ENCODE data around the gene SPTLC3.
"Not testable (repeated sequence)": the region's sequence is repeated elsewhere in the genome, so short reads cannot be mapped to it uniquely, and the experiment has no call there.

Gene SPTLC3

GRCh38 chr20:13008761-13009681 is at the start of gene SPTLC3:
Gene SPTLC3, plus strand, starts transcription at chr20:13008972. Its CDS starts 296 bp downstream, at chr20:13009268.
- DNase-seq: peak in 1 of 2 experiments; percentile 30

- DNase-seq: no peak
Measured at GRCh38 chr20:12961725-12962124, 47.0 kb upstream of the SPTLC3 start.

- DNase-seq: no peak
Measured at GRCh38 chr20:12962895-12963294, 45.9 kb upstream of the SPTLC3 start.

- DNase-seq: no peak
Measured at GRCh38 chr20:12963416-12963815, 45.4 kb upstream of the SPTLC3 start.

- no peak for DNase-seq
Measured at GRCh38 chr20:12965212-12965869, 43.4 kb upstream of the SPTLC3 start.

GRCh38 chr20:12965870-12966251 is 42.9 kb upstream of the SPTLC3 start:
- DNase-seq: no peak

GRCh38 chr20:12966468-12967085 is 42.2 kb upstream of the SPTLC3 start:
- DNase-seq: peak; percentile 8 to 37

- no peak for DNase-seq
Measured at GRCh38 chr20:12967932-12968331, 40.8 kb upstream of the SPTLC3 start.

- DNase-seq: no peak
Measured at GRCh38 chr20:12968472-12968871, 40.3 kb upstream of the SPTLC3 start.

- DNase-seq: no peak
Measured at GRCh38 chr20:12969071-12969669, 39.6 kb upstream of the SPTLC3 start.

GRCh38 chr20:12970372-12970821 is 38.4 kb upstream of the SPTLC3 start:
- DNase-seq: peak; percentile 27 to 41

- DNase-seq: no peak
Measured at GRCh38 chr20:12975833-12976608, 32.8 kb upstream of the SPTLC3 start.

- no peak for DNase-seq
Measured at GRCh38 chr20:12976720-12977309, 32.0 kb upstream of the SPTLC3 start.

- no peak for DNase-seq
Measured at GRCh38 chr20:12977328-12978125, 31.2 kb upstream of the SPTLC3 start.

GRCh38 chr20:12978126-12978394 is 30.7 kb upstream of the SPTLC3 start:
- DNase-seq: no peak

- no peak for DNase-seq
Measured at GRCh38 chr20:12978613-12979495, 29.9 kb upstream of the SPTLC3 start.

GRCh38 chr20:12979713-12980112 is 29.1 kb upstream of the SPTLC3 start:
- not testable (repeated sequence) for DNase-seq

GRCh38 chr20:12982098-12982497 is 26.7 kb upstream of the SPTLC3 start:
- no peak for DNase-seq

GRCh38 chr20:12984069-12984765 is 24.6 kb upstream of the SPTLC3 start:
- no peak for DNase-seq

- no peak for DNase-seq
Measured at GRCh38 chr20:12984863-12985262, 23.9 kb upstream of the SPTLC3 start.

Measured in Kasumi-1 (cell line).